B cell (primary cell): ENCODE results near the gene TRIM2.

Experiments used
- CTCF ChIP-seq: fragments of 200-600 bp; IDR thresholded peaks from one replicate; pipeline ENCODE4 v1.8.0; 2022; ENCODE audit warnings: antibody characterized with exemption, mild to moderate bottlenecking
- EZH2 ChIP-seq: IDR thresholded peaks from 2 replicates; pipeline ENCODE4 v1.6.1; 2012; ENCODE audit warnings: borderline replicate concordance, low read depth, mild to moderate bottlenecking, moderate library complexity, low read length; ENCODE audit not compliant: insufficient read depth, poor library complexity, severe bottlenecking

GRCh38 chr4:153232768-153233167, 28.5 kb downstream of the TRIM2 start:
- TF ChIP-seq CTCF (no peak), EZH2 (no peak)
